OCI-LY1 (cell line): ENCODE data around the gene VWA1.

ENCODE experiments used
- EZH2 ChIP-seq: fragments of 200-600 bp; sonication (generic), shearing (Covaris generic); IDR thresholded peaks from 2 replicates; pipeline ENCODE4 v1.8.0; 2017; ENCODE audit warnings: borderline replicate concordance, mixed run types, mild to moderate bottlenecking, antibody characterized with exemption, low read length, moderate library complexity, mixed read lengths
- TF ChIP-seq, protein P1 (sequence below): fragments of 200-600 bp; sonication (generic), shearing (Covaris generic); IDR thresholded peaks from 2 replicates; pipeline ENCODE4 v1.5.1; 2017; ENCODE audit warnings: mild to moderate bottlenecking, antibody characterized with exemption, low read length, moderate library complexity, mixed read lengths

DNA sequence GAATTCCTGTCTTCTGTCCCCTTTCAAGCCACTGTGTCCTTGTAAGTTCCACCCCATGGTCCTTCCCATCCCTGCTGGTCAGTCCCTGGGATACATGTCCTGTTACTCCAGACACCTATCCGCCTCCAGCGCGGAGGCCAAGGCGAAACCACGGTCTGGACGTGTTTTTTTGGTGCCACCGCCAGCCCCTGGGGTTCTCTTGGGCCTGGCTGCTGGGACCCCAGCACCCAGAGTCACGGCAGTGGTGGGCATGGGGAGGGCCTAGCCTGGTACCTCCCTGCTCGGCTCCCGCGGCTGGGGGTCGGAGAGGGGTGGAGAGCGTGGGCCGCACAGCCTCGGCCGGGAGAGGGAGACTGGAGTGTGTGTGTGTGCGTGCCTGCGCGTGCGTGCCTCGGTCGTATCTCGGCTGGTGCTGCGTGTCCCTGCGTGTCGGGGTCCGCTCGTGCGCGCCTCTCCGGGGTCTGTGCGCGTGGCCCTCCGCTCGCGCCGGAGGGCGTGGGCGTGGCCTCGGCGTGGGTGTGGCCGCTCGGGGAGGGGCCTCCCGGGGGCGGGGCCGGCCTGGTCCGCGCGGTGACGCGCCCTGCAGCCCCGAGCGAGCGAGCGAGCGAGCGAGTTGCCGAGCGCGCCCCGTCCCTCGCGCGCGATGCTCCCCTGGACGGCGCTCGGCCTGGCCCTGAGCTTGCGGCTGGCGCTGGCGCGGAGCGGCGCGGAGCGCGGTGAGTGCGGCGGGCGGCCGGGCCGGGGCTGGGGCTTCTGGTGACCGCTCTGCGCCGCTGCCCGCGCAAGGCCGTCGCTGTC, at the start of gene VWA1:
- TF ChIP-seq, protein P1, sequence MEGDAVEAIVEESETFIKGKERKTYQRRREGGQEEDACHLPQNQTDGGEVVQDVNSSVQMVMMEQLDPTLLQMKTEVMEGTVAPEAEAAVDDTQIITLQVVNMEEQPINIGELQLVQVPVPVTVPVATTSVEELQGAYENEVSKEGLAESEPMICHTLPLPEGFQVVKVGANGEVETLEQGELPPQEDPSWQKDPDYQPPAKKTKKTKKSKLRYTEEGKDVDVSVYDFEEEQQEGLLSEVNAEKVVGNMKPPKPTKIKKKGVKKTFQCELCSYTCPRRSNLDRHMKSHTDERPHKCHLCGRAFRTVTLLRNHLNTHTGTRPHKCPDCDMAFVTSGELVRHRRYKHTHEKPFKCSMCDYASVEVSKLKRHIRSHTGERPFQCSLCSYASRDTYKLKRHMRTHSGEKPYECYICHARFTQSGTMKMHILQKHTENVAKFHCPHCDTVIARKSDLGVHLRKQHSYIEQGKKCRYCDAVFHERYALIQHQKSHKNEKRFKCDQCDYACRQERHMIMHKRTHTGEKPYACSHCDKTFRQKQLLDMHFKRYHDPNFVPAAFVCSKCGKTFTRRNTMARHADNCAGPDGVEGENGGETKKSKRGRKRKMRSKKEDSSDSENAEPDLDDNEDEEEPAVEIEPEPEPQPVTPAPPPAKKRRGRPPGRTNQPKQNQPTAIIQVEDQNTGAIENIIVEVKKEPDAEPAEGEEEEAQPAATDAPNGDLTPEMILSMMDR = no peak
- TF ChIP-seq EZH2 = no peak
